ENCODE measurements around the gene TRIM72. TPM values are rescaled to one million over a fixed set of nuclear protein-coding genes. Genes with fewer than 3 reads are reported as not detected.

Gene TRIM72
- total RNA-seq, 1 experiment from 2014 or later: 1.2 TPM

DNA sequence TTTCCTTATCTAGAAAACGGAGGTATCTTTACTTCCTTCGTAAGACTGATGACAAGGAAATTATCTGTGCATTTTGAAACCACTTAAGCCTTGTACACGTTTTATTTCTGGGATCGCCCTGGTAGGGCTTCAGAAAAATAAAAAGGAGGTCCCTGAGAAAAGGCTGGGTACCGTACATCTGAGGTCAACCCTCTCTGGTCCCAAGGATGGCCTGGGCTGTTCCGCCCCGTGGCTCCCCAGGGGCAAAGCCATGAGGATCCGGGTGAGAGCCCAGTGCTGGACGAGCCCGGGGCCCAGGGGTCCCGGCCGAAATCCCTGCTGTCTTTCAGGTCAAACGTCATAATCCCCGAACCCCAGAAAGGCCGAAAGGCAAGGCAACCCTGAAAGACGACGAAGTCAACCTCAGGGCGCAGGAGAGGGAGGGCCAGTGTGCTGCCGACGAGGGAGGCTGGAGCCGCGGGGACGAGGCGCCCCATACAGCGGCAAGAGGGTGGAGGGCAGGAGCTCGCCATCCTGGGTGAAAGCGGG is 34.6 kb upstream of the TRIM72 start:
- Histone ChIP-seq H3K79me2 (ENCODE audit: insufficient read depth, low read length) (peaks cover 37% of the 10 kb centered on the region), H3K14ac (ENCODE audit: insufficient read depth, low read length) (peak overlapping the region; percentile 84; the same call in 1 of the 2 replicates), H3T11ph (ENCODE audit: low read length) (no peak overlapping the region), H3K4me2 (ENCODE audit: insufficient read depth, insufficient read length, low read length) (peak overlapping the region; percentile 87), H3K56ac (ENCODE audit: insufficient read length, low read depth, low read length) (no peak overlapping the region), H4K8ac (replicated peaks; ENCODE audit: insufficient read length, low read depth, low read length) (no peak overlapping the region), H2BK120ac (ENCODE audit: low read depth, low read length, poor library complexity, severe bottlenecking) (no peak overlapping the region), H2AK5ac (ENCODE audit: insufficient read length, low read length) (no peak overlapping the region), H2BK5ac (ENCODE audit: insufficient read length, low read length) (no peak overlapping the region), H4K20me1 (ENCODE audit: control insufficient read depth, insufficient read depth, insufficient read length) (no peaks in the 10 kb centered on the region), H3K23ac (ENCODE audit: insufficient read length, low read depth, low read length) (no peak overlapping the region), H3K4ac (ENCODE audit: low read depth, low read length) (no peak overlapping the region; the same call in 1 of the 2 replicates), H3K18ac (ENCODE audit: insufficient read length, low read depth, low read length) (peak overlapping the region; percentile 76), H3K9me3 (ENCODE audit: control insufficient read depth, low read depth, low read length) (no peaks in the 10 kb centered on the region), H3K4me1 (ENCODE audit: insufficient read depth, low read length) (no peaks in the 10 kb centered on the region; the same call in 1 of the 2 replicates), H4K5ac (ENCODE audit: insufficient read length, low read depth, low read length) (no peak overlapping the region), H2AFZ (ENCODE audit: low read length) (no peak overlapping the region), H3K27me3 (ENCODE audit: insufficient read depth, low read length) (no peaks in the 10 kb centered on the region), H2BK20ac (ENCODE audit: low read depth, low read length, poor library complexity, severe bottlenecking) (no peak overlapping the region), H3K27ac (ENCODE audit: insufficient read length, low read depth, low read length) (no peak overlapping the region), H3K79me1 (ENCODE audit: insufficient read depth, low read depth, low read length, poor library complexity, severe bottlenecking) (peaks cover 7% of the 10 kb centered on the region), H3K9ac (ENCODE audit: extremely low read depth, insufficient read length, low read length) (peak overlapping the region; percentile 71), H4K91ac (ENCODE audit: insufficient read length, low read depth, low read length) (no peak overlapping the region), H2BK15ac (ENCODE audit: low read depth, low read length) (no peak overlapping the region), H3K23me2 (ENCODE audit: insufficient read length, low read depth, low read length, poor library complexity, severe bottlenecking) (peaks cover 9% of the 10 kb centered on the region), H2BK12ac (ENCODE audit: insufficient read length, low read depth, low read length) (no peak overlapping the region)
- no CpG with 5 or more reads among the region's 27 CpGs for WGBS (ENCODE audit: extremely low coverage, insufficient read length, low lambda C conversion rate)
- Mint-ChIP-seq H3K36me3 (ENCODE audit: insufficient read depth in 1 of 3, low read depth in 3 of 3) (peaks cover 33 to 36% (median 35%) of the 10 kb centered on the region in 3 experiments), H3K27ac (peak overlapping the region; percentile 95 to 100 (median 98); a peak in 6 of 7 replicates), H3K27me3 (ENCODE audit: low read depth) (peaks cover 2% of the 10 kb centered on the region), H3K4me1 (peaks cover 34 to 37% of the 10 kb centered on the region in 2 experiments), H3K9me3 (peaks cover 0 to 2% of the 10 kb centered on the region in 2 experiments; a peak in 2 of 5 replicates), H3K4me3 (peak overlapping the region; percentile 97 to 99)
- no peak for DNase-seq
- TF ChIP-seq, protein P1, sequence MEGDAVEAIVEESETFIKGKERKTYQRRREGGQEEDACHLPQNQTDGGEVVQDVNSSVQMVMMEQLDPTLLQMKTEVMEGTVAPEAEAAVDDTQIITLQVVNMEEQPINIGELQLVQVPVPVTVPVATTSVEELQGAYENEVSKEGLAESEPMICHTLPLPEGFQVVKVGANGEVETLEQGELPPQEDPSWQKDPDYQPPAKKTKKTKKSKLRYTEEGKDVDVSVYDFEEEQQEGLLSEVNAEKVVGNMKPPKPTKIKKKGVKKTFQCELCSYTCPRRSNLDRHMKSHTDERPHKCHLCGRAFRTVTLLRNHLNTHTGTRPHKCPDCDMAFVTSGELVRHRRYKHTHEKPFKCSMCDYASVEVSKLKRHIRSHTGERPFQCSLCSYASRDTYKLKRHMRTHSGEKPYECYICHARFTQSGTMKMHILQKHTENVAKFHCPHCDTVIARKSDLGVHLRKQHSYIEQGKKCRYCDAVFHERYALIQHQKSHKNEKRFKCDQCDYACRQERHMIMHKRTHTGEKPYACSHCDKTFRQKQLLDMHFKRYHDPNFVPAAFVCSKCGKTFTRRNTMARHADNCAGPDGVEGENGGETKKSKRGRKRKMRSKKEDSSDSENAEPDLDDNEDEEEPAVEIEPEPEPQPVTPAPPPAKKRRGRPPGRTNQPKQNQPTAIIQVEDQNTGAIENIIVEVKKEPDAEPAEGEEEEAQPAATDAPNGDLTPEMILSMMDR (conservative IDR thresholded peaks at IDR 0.05): no peak
